Astrocyte (in vitro differentiated cells and primary cell): Measurements from ENCODE around the gene KLF2.

Experiments used
- CTCF ChIP-seq: IDR thresholded peaks from 2 replicates; pipeline ENCODE4 v1.5.1; 2011; ENCODE audit warnings: low read depth, mild to moderate bottlenecking, inconsistent platforms, low read length, moderate library complexity; ENCODE audit not compliant: insufficient read depth
- EZH2 ChIP-seq: IDR thresholded peaks from 2 replicates; pipeline ENCODE4 v1.6.1; 2012; ENCODE audit warnings: mild to moderate bottlenecking, low read length, inconsistent platforms; ENCODE audit not compliant: insufficient read depth

GRCh38 chr19:16364231-16364865 is 39.7 kb downstream of the KLF2 start:
- TF ChIP-seq CTCF = no peak
- no peak for TF ChIP-seq EZH2
